DND-41 (cell line): Measurements from ENCODE around the gene NOSTRIN.

ENCODE experiments used
- ATAC-seq: fragments of 200-7000 bp; cut with Tn5 transposase; 3 replicates; pipeline ENCODE4 v1.9.1; 2021; ENCODE audit warnings: low read depth; ENCODE audit not compliant: insufficient read depth
- DNase-seq: peaks from one replicate; pipeline ENCODE4 v3.0.0-alpha.2; 2020
- H2AFZ ChIP-seq: 2 replicates; pipeline ENCODE4 v1.6.0; 2012; ENCODE audit warnings: low read depth, low read length
- H3K27ac ChIP-seq: 2 replicates; pipeline ENCODE4 v1.5.1; 2012; ENCODE audit warnings: low read length, inconsistent platforms
- H3K27me3 ChIP-seq: fragments of 200-600 bp; sonication (generic); 2 replicates; pipeline ENCODE4 v1.6.0; 2012; ENCODE audit warnings: low read length, mild to moderate bottlenecking, inconsistent platforms; ENCODE audit not compliant: insufficient read depth, poor library complexity
- H3K36me3 ChIP-seq: 2 replicates; pipeline ENCODE4 v1.5.1; 2012; ENCODE audit warnings: low read length, inconsistent platforms; ENCODE audit not compliant: insufficient read depth
- H3K4me1 ChIP-seq: 2 replicates; pipeline ENCODE4 v1.5.1; 2012; ENCODE audit warnings: mild to moderate bottlenecking, low read length; ENCODE audit not compliant: insufficient read depth
- H3K4me2 ChIP-seq: 2 replicates; pipeline ENCODE4 v1.6.0; 2012; ENCODE audit warnings: mild to moderate bottlenecking, moderate library complexity, low read length, inconsistent platforms; ENCODE audit not compliant: insufficient read depth
- H3K4me3 ChIP-seq, 2 experiments: fragments of 200-600 bp in 1 of 2; shearing (Covaris generic) in 1 of 2; 2 replicates each; pipeline ENCODE4 v1.5.1; 2012 to 2016; ENCODE audit warnings: inconsistent platforms in 2 of 2, low read length in 2 of 2, mild to moderate bottlenecking in 2 of 2, low read depth in 1 of 2, moderate library complexity in 1 of 2
- H3K79me2 ChIP-seq: 2 replicates; pipeline ENCODE4 v1.6.0; 2012; ENCODE audit warnings: low read length, inconsistent platforms; ENCODE audit not compliant: insufficient read depth
- H3K9ac ChIP-seq: 2 replicates; pipeline ENCODE4 v1.6.0; 2012; ENCODE audit warnings: low read depth, mild to moderate bottlenecking, inconsistent platforms, low read length, moderate library complexity
- H3K9me3 ChIP-seq: 2 replicates; pipeline ENCODE4 v1.5.1; 2012; ENCODE audit warnings: low read length, moderate library complexity, mild to moderate bottlenecking, inconsistent platforms; ENCODE audit not compliant: insufficient read depth, severe bottlenecking
- H4K20me1 ChIP-seq: 2 replicates; pipeline ENCODE4 v1.6.0; 2012; ENCODE audit warnings: low read length; ENCODE audit not compliant: insufficient read depth
- CTCF ChIP-seq: IDR thresholded peaks from 2 replicates; pipeline ENCODE4 v1.5.1; 2012; ENCODE audit warnings: borderline replicate concordance, low read length, moderate library complexity, mild to moderate bottlenecking; ENCODE audit not compliant: poor library complexity, severe bottlenecking; ENCODE audit errors: extremely low read depth
- EZH2 ChIP-seq: IDR thresholded peaks from 3 replicates; pipeline ENCODE4 v1.6.1; 2012; ENCODE audit warnings: borderline replicate concordance, low read depth, mild to moderate bottlenecking, moderate library complexity, low read length, inconsistent platforms; ENCODE audit not compliant: severe bottlenecking

Gene NOSTRIN

GRCh38 chr2:168912901-168913369 is 110.5 kb downstream of the NOSTRIN start:
- Histone ChIP-seq H3K4me2 (no peak overlapping the region), H3K27me3 (no peaks in the 10 kb centered on the region), H2AFZ (no peak overlapping the region), H3K4me3 (no peak overlapping the region), H4K20me1 (no peaks in the 10 kb centered on the region), H3K9ac (no peak overlapping the region), H3K79me2 (no peaks in the 10 kb centered on the region), H3K27ac (no peak overlapping the region), H3K9me3 (no peaks in the 10 kb centered on the region), H3K36me3 (no peaks in the 10 kb centered on the region), H3K4me1 (no peaks in the 10 kb centered on the region)
- ATAC-seq (no peak), DNase-seq (no peak)
- TF ChIP-seq CTCF (no peak), EZH2 (no peak)

GRCh38 chr2:168913495-168913894 is 111.1 kb downstream of the NOSTRIN start:
- no peak overlapping the region for H3K27ac ChIP-seq
- no peaks in the 10 kb centered on the region for H3K36me3 ChIP-seq
- H3K79me2 ChIP-seq = no peaks in the 10 kb centered on the region
- no peak for TF ChIP-seq CTCF
- no peak for TF ChIP-seq EZH2
- H2AFZ ChIP-seq = no peak overlapping the region
- H3K9me3 ChIP-seq = no peaks in the 10 kb centered on the region
- no peak overlapping the region for H3K4me3 ChIP-seq
- no peaks in the 10 kb centered on the region for H3K4me1 ChIP-seq
- no peak for ATAC-seq
- no peaks in the 10 kb centered on the region for H3K27me3 ChIP-seq
- DNase-seq = no peak
- no peak overlapping the region for H3K4me2 ChIP-seq
- no peaks in the 10 kb centered on the region for H4K20me1 ChIP-seq
- no peak overlapping the region for H3K9ac ChIP-seq
